Thyroid gland (tissue), 4 donors: ENCODE measurements around the gene FEM1B. TPM values are rescaled to one million over a fixed set of nuclear protein-coding genes. Genes with fewer than 3 reads are reported as not detected.

Source experiments
- DNase-seq, 2 donors: peaks; one replicate each; pipeline ENCODE4 v3.0.0-alpha.2; 2019
- H3K27ac ChIP-seq, 3 donors: fragments of 200-600 bp; sonication (generic); 1 replicate in 2 of 3; 2 replicates in 1 of 3; pipeline ENCODE4 v1.5.1; 2016 to 2019; ENCODE audit warnings: mild to moderate bottlenecking in 1 of 3, moderate library complexity in 1 of 3
- H3K27me3 ChIP-seq: fragments of 200-600 bp; sonication (generic); one replicate; pipeline ENCODE4 v1.5.1; 2019
- H3K36me3 ChIP-seq, 2 donors: fragments of 200-600 bp; sonication (generic); one replicate each; pipeline ENCODE4 v1.5.1; 2016 to 2019
- H3K4me1 ChIP-seq, 2 donors: fragments of 200-600 bp; sonication (generic); one replicate each; pipeline ENCODE4 v1.5.1; 2017 to 2019
- H3K4me3 ChIP-seq, 3 donors: fragments of 200-600 bp; sonication (generic); replicated peaks in 1 of 3; 1 replicate in 2 of 3; 2 replicates in 1 of 3; pipeline ENCODE4 v1.5.1; 2016; ENCODE audit warnings: mild to moderate bottlenecking in 1 of 3
- H3K9me3 ChIP-seq: fragments of 200-600 bp; sonication (generic); one replicate; pipeline ENCODE4 v1.5.1; 2017
- CTCF ChIP-seq, 6 experiments: fragments of 200-600 bp in 3 of 6; fragments of 450-650 bp in 3 of 6; sonication (generic) in 3 of 6; IDR thresholded peaks; one replicate each; pipeline ENCODE4 v1.5.1; 2016 to 2019; ENCODE audit warnings: antibody characterized with exemption in 6 of 6, mild to moderate bottlenecking in 2 of 6, inconsistent platforms in 1 of 6, moderate library complexity in 1 of 6
- POLR2A ChIP-seq, 2 donors: fragments of 450-650 bp; IDR thresholded peaks; one replicate each; pipeline ENCODE4 v1.6.1; 2017; ENCODE audit warnings: antibody characterized with exemption in 2 of 2, mild to moderate bottlenecking in 2 of 2, moderate library complexity in 1 of 2
- WGBS, 2 donors: methylation state at CpG; one replicate each; pipeline ENCODE4 v1.1.5; 2017; 5-methylcytosine and 5-hydroxymethylcytosine counted together
- intact Hi-C: fragments of 100-400 bp; cut with DNase I; formaldehyde crosslinking; loops from one replicate; pipeline ENCODE4 v1.15.1; 2023
- total RNA-seq, 4 donors: library from RNA; depleted of rRNA; stranded (reverse); fragments of >200 nt; gene quantifications; one replicate each; pipeline ENCODE4 v1.2.3, GENCODE V29; 2016

Gene FEM1B
- total RNA-seq, 4 donors from 2014 or later: 43.2 to 60.4 (median 45.2) TPM

- Histone ChIP-seq H3K9me3 (no peaks in the 10 kb centered on the region), H3K36me3 (no peaks in the 10 kb centered on the region), H3K4me1 (peaks cover 6 to 25% of the 10 kb centered on the region in 2 donors), H3K27me3 (no peaks in the 10 kb centered on the region), H3K27ac (no peak overlapping the region), H3K4me3 (no peak overlapping the region)
- WGBS, 2 donors: 80 to 90% methylated on average over 8 of the region's 8 CpGs
- TF ChIP-seq POLR2A (IDR thresholded peaks at IDR 0.05) (no peak), CTCF (IDR thresholded peaks at IDR 0.05) (no peak)
- intact Hi-C loops: no loop called here
- no peak for DNase-seq
These were observed 50.9 kb downstream of the FEM1B start for GRCh38 chr15:68328443-68328842.

GRCh38 chr15:68328964-68329363, 51.4 kb downstream of the FEM1B start:
- Histone ChIP-seq H3K9me3 (no peaks in the 10 kb centered on the region), H3K27ac (no peak overlapping the region), H3K4me3 (no peak overlapping the region), H3K27me3 (no peaks in the 10 kb centered on the region), H3K36me3 (no peaks in the 10 kb centered on the region), H3K4me1 (peaks cover 6 to 25% of the 10 kb centered on the region in 2 donors)
- 89 to 90% methylated on average over 3 of the region's 3 CpGs for WGBS, 2 donors
- no peak for DNase-seq
- intact Hi-C loops: no loop called here
- TF ChIP-seq CTCF (IDR thresholded peaks at IDR 0.05): no peak
- TF ChIP-seq POLR2A (IDR thresholded peaks at IDR 0.05): no peak

GRCh38 chr15:68330416-68330815, 52.9 kb downstream of the FEM1B start:
- Histone ChIP-seq H3K27ac (peak overlapping the region in 1 of 3 donors; percentile 33), H3K4me3 (no peak overlapping the region), H3K9me3 (no peaks in the 10 kb centered on the region), H3K4me1 (peaks cover 6 to 35% of the 10 kb centered on the region in 2 donors), H3K36me3 (no peaks in the 10 kb centered on the region), H3K27me3 (no peaks in the 10 kb centered on the region)
- TF ChIP-seq POLR2A (IDR thresholded peaks at IDR 0.05) (no peak), CTCF (IDR thresholded peaks at IDR 0.05) (no peak)
- WGBS, 2 donors: 25 to 36% methylated on average over 6 of the region's 6 CpGs
- intact Hi-C loops: no loop called here
- DNase-seq: peak; percentile 41 to 53

GRCh38 chr15:68330901-68331300, 53.4 kb downstream of the FEM1B start:
- Histone ChIP-seq H3K27ac (no peak overlapping the region), H3K27me3 (no peaks in the 10 kb centered on the region), H3K9me3 (no peaks in the 10 kb centered on the region), H3K36me3 (no peaks in the 10 kb centered on the region), H3K4me3 (no peak overlapping the region), H3K4me1 (peaks cover 6 to 37% of the 10 kb centered on the region in 2 donors)
- intact Hi-C loops: no loop called here
- peak; percentile 22 to 41 for DNase-seq
- TF ChIP-seq CTCF (IDR thresholded peaks at IDR 0.05): no peak
- TF ChIP-seq POLR2A (IDR thresholded peaks at IDR 0.05): no peak
- WGBS, 2 donors: 33 to 43% methylated on average over 10 of the region's 10 CpGs

- no peak for DNase-seq
- 95 to 98% methylated on average over 21 of the region's 21 CpGs for WGBS, 2 donors
These were observed 54.7 kb downstream of the FEM1B start for GRCh38 chr15:68332266-68332665.

More at GRCh38 chr15:68332266-68332665, 54.7 kb downstream of the FEM1B start:
- TF ChIP-seq POLR2A (IDR thresholded peaks at IDR 0.05) (no peak), CTCF (IDR thresholded peaks at IDR 0.05) (no peak)
- H3K27ac ChIP-seq: no peak overlapping the region
- H3K27me3 ChIP-seq: no peaks in the 10 kb centered on the region
- no peaks in the 10 kb centered on the region for H3K36me3 ChIP-seq
- no peak overlapping the region for H3K4me3 ChIP-seq
- H3K9me3 ChIP-seq: no peaks in the 10 kb centered on the region
- H3K4me1 ChIP-seq: peaks cover 6 to 37% of the 10 kb centered on the region in 2 donors
- intact Hi-C loops: no loop called here
